DMS153 (cell line): ENCODE data around the gene KRTAP10-10.
"Not testable (repeated sequence)": the region's sequence is repeated elsewhere in the genome, so short reads cannot be mapped to it uniquely, and the experiment has no call there.

Experiments
- DNase-seq: peaks from one replicate; lab custom pipeline; 2025; lab: John Stamatoyannopoulos, UW

KRTAP10-10 gene

DNA sequence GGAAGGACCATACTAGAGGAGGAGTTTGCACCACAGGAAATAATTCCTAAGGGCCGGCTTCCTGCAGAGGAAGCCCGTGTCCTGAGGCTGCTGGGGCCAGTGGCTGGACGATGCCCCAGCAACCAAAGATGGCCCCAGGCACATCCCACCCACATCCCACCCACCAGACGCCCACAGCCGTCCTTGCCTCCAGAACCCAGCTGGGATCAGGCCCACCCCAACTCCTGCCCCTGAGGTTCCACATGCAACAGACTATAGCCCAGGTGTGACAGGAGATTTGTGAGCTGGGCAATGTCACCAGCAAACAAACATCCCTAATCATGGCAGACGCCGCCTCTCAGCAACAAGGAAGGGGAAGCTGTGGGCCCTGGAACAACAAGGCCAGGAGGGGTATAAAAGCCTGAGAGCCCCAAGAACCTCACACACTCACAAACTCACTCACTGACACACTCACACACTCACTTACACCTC is 10.4 kb upstream of the KRTAP10-10 start, which contains the start of gene KRTAP10-9:
TSS of gene KRTAP10-9 (plus strand) at position 421 of the 471 bp plus-strand sequence. CDS start 79 bp downstream, outside the sequence.
- no peak for DNase-seq

DNA sequence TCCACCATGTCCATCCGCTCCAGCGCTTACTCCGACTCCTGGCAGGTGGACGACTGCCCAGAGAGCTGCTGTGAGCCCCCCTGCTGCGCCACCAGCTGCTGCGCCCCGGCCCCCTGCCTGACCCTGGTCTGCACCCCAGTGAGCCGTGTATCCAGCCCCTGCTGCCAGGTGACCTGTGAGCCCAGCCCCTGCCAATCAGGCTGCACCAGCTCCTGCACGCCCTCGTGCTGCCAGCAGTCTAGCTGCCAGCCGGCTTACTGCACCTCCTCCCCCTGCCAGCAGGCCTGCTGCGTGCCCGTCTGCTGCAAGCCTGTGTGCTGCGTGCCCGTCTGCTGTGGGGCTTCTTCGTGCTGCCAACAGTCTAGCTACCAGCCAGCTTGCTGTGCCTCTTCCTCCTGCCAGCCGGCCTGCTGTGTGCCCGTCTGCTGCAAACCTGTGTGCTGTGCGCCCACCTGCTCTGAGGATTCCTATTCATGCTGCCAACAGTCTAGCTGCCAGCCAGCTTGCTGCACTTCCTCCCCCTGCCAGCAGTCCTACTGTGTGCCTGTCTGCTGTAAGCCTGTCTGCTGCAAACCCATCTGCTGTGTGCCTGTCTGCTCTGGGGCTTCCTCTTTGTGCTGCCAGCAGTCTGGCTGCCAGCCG is 9.9 kb upstream of the KRTAP10-10 start:
- DNase-seq = not testable (repeated sequence)

DNA sequence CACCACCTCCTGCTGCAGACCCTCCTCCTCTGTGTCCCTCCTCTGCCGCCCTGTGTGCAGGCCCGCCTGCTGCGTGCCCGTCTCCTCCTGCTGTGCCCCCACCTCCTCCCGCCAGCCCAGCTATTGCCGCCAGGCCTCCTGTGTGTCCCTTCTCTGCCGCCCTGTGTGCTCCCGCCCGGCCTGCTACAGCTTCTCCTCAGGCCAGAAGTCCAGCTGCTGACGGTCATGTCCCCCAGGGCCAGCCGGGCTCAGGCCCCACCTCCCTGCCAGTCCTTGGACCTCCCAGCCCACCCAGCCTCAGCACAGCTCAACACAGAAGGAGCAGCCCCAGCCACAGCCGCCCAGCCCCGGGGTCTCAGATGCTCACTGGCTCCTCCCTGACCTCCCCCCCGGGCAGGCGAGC is 9.3 kb upstream of the KRTAP10-10 start:
- DNase-seq = not testable (repeated sequence)

DNA sequence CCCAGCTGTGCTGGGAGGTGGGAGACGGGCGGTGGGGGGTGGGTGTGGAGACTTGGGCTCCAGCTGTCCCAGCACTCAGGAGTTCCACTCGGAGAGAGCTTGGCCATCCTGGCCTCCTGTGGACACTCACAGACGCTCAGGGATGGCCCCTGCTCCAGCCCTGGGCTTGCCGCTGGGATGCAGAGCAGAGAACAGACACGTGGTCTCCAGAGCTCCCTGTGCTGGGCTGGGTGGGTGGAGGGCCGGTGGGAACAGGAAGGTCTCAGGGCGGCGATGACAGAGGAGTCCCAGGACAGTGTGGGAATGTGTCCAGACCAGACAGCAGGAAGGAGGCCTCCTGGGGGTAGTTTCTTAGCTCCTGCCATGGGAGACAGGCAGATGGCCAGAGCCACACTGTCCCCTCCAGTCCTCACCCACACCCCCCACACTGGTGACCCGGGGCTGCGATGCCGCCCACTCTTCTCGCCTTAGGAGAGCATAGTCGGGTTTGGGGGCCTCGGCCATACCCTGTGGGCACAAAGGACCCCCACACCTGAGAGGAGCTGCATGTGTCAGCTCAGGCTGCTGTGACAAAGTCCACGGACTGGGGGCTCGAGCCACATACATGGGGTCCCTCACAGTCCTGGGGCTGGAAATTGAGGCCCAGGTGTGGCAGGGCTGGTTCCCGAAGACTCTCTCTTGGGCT is 8.3 kb upstream of the KRTAP10-10 start:
- DNase-seq = no peak

DNA sequence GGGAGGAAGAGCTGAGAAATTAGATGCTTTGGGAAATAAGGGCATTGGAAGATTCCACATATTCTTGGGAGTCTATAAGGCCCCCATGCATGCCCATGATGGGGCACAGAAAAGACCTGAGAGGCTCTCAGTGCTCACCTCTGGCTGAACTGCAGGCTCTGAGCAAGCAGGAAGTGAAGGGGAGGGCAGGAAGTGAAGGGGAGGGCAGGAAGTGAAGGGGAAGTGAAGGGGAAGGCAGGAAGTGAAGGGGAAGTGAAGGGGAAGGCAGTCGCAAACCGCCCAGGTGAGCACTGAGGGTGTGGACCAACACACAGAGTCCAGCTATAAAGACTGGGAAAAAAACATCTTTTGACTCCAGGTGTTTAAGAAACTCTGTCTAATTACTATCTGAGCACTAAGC is 6.7 kb upstream of the KRTAP10-10 start:
- DNase-seq = no peak

DNA sequence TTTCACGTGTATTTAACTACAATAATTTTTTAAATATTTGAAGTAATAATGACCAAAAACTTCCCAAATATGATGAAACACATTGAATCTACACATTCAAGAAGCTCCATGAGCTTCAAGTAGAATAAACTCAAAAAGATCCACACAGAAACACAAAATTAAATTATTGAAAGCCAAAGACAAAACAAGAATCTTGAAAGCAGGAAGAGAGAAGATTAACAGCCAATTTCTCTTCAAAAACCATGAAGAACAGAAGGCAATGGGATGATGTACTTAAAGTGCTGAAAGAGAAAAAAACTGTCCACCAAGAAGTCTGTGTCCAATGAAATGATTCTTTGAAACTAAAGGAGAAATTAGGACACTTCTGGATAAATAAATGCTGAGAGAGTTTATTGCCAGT is 5.1 kb upstream of the KRTAP10-10 start:
- DNase-seq = no peak

GRCh38 chr21:44636209-44637017 is 743 bp upstream of the KRTAP10-10 start:
- no peak for DNase-seq

DNA sequence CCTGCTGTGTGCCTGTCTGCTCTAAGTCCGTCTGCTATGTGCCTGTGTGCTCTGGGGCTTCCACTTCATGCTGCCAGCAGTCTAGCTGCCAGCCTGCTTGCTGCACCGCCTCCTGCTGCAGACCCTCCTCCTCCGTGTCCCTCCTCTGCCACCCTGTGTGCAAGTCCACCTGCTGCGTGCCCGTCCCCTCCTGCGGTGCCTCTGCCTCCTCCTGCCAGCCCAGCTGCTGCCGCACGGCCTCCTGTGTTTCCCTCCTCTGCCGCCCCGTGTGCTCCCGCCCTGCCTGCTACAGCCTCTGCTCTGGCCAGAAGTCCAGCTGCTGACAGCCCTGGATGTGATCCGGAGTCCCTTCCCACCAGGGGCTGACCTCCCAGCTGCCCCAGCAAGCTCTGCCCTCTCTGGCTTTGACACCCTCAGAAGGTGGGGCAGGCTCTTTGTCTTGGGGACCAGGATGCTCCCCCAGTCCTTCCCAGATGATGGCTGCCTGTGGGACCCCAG is 744 bp downstream of the KRTAP10-10 start:
- DNase-seq = not testable (repeated sequence)

- not testable (repeated sequence) for DNase-seq
Observed at GRCh38 chr21:44638506-44639330, 1.6 kb downstream of the KRTAP10-10 start.

GRCh38 chr21:44639331-44639655 is 2.1 kb downstream of the KRTAP10-10 start:
- no peak for DNase-seq

GRCh38 chr21:44640761-44641160 is 3.6 kb downstream of the KRTAP10-10 start:
- DNase-seq = no peak

- no peak for DNase-seq
Observed at GRCh38 chr21:44643741-44644310, 6.7 kb downstream of the KRTAP10-10 start.

DNA sequence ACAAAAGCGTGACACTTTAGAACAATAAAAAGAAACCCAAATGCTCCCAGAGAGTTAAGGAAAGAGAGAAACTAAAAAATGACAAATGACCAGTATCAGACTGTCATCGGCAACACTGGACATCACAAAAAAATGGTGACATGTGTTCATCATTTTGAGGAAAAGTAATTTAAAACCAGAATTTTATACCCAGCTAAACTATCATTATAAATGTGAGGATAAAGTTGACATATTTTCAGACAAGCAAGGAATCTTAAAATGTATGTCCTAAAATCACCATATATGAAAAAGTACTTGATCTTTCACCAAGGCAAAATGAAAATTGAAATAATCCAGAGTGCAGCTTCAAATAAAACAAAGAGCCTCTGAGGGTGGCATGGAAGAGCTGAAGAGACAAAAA is 7.7 kb downstream of the KRTAP10-10 start:
- DNase-seq = no peak

DNA sequence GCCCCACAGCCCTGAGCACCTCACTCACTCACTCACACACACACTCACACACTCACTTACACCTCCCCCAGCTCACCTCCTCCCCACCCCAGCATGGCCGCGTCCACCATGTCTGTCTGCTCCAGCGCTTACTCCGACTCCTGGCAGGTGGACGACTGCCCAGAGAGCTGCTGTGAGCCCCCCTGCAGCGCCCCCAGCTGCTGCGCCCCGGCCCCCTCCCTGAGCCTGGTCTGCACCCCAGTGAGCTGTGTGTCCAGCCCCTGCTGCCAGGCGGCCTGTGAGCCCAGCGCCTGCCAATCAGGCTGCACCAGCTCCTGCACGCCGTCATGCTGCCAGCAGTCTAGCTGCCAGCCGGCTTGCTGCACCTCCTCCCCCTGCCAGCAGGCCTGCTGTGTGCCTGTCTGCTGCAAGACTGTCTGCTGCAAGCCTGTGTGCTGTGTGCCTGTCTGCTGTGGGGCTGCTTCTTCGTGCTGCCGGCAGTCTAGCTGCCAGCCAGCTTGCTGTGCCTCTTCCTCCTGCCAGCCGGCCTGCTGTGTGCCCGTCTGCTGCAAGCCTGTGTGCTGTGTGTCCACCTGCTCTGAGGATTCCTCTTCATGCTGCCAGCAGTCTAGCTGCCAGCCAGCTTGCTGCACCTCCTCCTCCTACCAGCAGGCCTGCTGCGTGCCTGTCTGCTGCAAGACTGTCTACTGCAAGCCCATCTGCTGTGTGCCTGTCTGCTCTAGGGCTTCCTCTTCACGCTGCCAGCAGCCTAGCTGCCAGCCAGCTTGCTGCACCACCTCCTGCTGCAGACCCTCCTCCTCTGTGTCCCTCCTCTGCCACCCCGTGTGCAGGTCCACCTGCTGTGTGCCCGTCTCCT is 9.4 kb downstream of the KRTAP10-10 start, which contains the start of gene KRTAP10-11:
TSS of gene KRTAP10-11 (plus strand) at position 49 of the 856 bp plus-strand sequence. CDS start at position 94, 45 bp downstream.
- DNase-seq = not testable (repeated sequence)

DNA sequence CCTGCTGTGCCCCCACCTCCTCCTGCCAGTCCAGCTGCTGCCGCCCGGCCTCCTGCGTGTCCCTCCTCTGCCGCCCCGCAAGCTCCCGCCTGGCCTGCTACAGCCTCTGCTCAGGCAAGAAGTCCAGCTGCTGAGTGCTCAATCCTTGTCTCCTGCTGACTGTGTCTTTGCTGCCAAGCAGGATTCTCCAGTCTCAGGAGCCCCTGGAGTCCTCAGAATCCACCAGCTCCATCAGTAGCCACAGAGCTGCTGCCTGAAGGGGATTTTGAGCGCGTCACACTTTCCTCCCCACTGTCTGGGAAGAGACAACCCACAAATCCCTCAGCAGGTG is 10.0 kb downstream of the KRTAP10-10 start:
- DNase-seq = no peak

DNA sequence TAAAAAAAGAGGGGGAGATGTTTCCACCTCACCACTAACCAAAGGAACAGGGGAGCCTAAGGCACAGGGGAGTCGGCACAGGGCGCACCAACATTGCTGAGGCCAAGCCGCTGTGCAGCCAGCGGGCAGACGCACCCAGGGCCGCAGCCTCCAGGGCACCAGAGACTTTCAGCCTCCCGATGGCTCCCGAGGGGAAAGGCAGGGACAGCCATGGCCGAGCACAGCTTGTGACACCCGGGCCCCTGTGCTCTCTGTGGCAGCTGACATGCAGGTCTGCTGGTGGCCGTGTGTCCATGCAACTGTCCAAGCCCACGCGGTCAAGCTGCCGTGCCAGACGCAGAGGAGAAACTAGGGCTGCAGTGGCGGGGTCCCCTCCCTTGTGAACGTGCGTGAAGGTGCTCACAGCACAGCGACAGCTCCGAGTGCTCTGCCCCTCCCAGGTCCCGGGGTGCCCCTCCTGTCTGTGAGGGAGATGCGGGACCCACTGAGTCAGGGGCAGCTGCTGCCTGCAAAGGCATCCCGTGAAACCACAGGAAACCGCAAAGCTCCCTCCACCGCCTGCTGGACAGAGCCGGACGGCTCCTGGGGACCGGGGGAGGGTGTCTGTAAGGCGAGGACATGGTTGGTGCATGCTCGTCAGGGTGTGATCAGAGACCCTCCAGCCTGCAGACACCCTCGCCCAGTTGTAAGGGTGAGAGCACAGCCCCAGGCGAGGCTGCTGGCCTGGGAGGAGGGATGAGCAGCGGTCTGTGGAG is 11.6 kb downstream of the KRTAP10-10 start:
- no peak for DNase-seq

DNA sequence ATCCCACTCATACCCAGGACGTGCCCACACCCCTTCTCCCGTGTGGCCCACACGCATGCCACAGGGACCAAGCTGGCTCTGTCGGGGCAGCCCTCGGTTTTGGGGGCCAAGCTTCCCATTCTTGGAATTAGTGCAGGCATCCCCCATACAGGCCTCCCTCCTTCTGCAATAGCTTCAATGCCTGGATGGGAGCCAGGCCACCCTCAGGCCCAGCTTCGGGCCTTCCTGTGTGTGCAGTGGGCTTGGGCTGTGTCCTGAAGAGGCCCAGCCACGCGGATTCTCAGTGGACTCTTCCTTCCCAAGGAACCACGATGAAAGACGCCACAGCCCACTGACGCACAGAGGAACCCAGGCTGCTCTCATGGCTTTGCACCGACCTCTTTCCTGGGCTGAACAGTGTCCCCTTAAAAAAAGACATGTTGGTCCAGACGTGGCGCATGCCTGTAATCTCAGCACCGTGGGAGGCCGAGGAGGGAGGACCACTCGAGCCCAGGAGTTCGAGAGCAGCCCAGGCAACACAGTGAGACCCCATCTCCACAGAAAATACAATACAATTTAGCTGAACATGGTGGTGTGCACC is 12.5 kb downstream of the KRTAP10-10 start:
- DNase-seq = no peak

DNA sequence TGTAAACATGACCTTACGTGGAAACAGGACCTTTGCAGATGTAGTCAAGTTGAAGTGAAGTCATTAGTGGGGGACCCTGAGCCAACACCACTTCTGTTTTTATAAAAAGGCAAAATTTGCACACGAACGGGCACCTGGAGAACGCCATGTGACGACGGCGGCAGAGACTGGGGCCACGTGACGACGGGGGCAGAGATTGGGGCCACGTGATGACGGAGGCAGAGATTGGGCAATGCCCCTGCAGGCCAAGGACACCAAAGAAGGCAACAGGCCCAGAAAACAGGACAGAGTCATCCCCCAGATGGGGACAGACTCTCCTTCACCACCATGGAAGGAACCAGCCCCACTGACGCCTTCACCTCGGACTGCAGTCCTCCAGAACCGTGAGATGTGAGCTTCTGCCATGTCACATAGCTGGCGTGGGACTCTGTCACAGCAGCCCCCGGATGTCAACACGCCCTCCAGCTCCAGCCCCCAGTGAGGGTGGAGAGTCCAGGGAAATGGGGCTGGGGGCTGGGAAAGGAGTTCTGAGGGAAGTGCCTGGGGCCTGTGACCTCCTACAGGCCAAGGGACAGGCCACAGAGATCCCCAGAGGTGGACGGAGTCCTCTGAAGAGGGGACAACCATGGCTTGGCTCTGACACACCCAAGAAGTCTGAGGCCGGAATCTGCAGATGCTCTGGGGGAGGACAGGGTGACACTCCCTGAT is 13.3 kb downstream of the KRTAP10-10 start:
- DNase-seq = no peak
